Urinary bladder (tissue), 4 donors: ENCODE measurements around the gene PIK3IP1. TPM values are rescaled to one million over a fixed set of nuclear protein-coding genes. Genes with fewer than 3 reads are reported as not detected.

Experiments
- DNase-seq: peaks from one replicate; pipeline ENCODE4 v3.0.0-alpha.2; 2015; ENCODE audit errors: extremely low spot score
- H3K27ac ChIP-seq: one replicate; pipeline ENCODE4 v1.5.1; 2013; ENCODE audit warnings: low read depth, mild to moderate bottlenecking, moderate library complexity
- H3K36me3 ChIP-seq: one replicate; pipeline ENCODE4 v1.6.1; 2013; ENCODE audit warnings: mild to moderate bottlenecking, moderate library complexity; ENCODE audit not compliant: insufficient read depth
- H3K4me1 ChIP-seq: one replicate; pipeline ENCODE4 v1.6.1; 2013; ENCODE audit warnings: mild to moderate bottlenecking, moderate library complexity; ENCODE audit not compliant: insufficient read depth
- H3K4me3 ChIP-seq: one replicate; pipeline ENCODE4 v1.5.1; 2013; ENCODE audit warnings: low read depth, low read length
- WGBS: extraction: QIAGEN DNeasy Blood & Tissue Kit; methylation state at CpG from one replicate; pipeline ENCODE4 v1.1.7; 2013; 5-methylcytosine and 5-hydroxymethylcytosine counted together
- polyA plus RNA-seq: library from polyadenylated mRNA; stranded (reverse); fragments of 200-250 nt; gene quantifications from one replicate; pipeline ENCODE4 v1.2.3, GENCODE V29; 2013
- total RNA-seq: library from RNA; depleted of rRNA; stranded (reverse); fragments of >200 nt; gene quantifications from one replicate; pipeline ENCODE4 v1.2.3, GENCODE V29; 2014
- donor health status: healthy with polysubstance abuse.
- donor health status: healthy.

The PIK3IP1 gene, protein sequence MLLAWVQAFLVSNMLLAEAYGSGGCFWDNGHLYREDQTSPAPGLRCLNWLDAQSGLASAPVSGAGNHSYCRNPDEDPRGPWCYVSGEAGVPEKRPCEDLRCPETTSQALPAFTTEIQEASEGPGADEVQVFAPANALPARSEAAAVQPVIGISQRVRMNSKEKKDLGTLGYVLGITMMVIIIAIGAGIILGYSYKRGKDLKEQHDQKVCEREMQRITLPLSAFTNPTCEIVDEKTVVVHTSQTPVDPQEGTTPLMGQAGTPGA
- total RNA-seq = 19.5 TPM
- polyA plus RNA-seq = 29.2 TPM

DNA sequence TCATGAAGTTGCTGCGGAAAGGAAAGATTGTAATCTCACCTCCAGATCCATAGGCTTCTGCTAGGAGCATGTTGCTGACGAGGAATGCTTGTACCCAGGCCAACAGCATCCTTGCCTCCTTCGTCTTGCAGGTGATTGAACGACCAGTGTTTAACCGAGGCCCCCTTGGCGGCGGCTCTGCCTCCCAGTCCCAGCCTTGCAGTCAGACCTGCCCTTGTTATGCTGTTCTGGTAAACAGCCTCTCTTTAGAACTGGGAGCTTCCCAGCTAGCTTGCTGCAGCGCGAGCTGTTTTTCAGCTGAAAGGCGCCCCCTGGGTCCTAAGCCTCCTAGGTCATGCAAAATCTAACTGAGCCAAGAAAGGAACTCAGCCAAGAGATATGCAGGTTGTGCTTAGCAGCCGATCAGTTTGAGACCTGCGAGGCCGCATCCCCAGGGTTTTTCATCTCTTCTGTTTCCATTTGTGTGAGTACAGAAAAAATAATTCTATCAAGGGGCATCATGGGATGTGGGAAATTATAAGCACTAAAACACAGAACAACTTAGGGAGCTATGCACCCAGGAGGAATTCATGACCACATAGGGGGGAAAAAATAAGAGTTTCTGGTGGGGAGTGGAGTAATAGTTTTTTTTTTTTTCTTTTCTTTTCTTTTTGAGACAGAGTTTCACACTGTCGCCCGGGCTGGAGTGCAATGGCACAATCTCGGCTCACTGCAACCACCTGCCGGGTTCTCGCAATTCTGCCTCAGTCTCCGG is at the start of gene PIK3IP1:
Gene PIK3IP1, minus strand, starts transcription at position 253 of the 754 bp plus-strand sequence. Its CDS starts 144 bp downstream, at position 109.
- peak; percentile 71 for DNase-seq
- H3K4me1 ChIP-seq = no peaks in the 10 kb centered on the region
- no peaks in the 10 kb centered on the region for H3K36me3 ChIP-seq
- H3K27ac ChIP-seq = peak within 1 kb of the TSS; percentile 98
- H3K4me3 ChIP-seq = peak within 1 kb of the TSS; percentile 68
- WGBS = 25% methylated on average over 19 of the region's 19 CpGs

DNA sequence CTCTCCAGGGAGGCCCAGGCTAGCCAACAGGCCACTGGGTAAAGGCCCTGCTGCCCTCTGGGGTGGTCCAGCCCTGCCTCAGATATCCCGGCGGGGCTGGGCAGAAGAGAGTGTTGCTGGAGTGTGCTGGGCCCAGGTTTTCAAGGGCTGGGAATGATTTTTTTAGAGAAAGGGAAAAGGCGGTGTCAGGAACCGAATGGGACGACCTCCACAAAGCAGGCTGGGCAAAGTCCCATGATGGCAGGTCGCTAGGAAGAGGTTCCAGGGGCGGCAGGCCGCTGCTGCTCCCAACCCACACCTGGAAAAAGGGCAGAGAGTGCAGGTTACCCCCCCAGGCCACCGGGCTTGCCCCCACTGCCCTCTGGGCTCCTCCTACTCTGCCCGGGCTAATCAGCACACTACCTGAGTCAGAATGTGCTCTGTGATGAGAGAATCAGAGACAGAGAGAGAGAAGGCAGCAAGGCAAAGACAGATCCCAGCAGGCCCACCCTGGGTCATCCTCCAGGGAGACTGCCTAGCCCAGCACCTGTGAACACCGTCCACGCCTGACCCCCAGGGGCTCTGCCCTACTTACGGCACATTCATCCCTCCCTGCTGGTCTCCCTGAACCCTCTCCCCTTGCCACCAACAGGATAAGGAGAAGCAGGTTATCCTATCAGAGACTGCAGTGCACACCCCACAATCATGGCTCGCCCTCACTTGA is 49.2 kb upstream of the PIK3IP1 start:
- Histone ChIP-seq H3K4me1 (no peaks in the 10 kb centered on the region), H3K4me3 (no peak overlapping the region), H3K27ac (no peak overlapping the region), H3K36me3 (peaks cover 2% of the 10 kb centered on the region)
- 83% methylated on average over 14 of the region's 14 CpGs for WGBS
- DNase-seq = no peak

DNA sequence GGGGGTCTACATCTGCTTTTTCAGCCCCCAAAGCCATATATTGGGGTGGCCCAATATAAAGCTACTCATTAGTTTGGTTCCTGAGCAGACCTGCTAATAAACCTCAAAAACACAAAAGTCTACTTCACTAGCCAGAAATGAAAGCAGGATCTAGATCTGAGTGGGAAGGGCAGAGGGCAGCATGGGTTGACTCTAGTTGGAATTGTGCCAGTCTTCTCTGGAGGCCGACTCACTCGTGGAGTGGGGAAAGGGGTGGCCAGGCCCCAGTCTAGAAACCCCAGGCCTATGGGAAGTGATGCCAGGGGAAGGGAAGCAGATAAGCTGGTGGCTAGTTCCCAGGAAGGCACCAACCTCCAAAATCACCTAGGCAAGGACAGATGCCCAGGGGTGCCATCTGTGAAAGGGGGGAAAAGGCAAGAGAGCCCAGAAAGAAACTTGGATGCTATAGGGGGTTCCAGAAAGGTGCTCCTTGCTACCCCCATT is 48.5 kb upstream of the PIK3IP1 start:
- 1% methylated on average over 2 of the region's 2 CpGs for WGBS
- H3K36me3 ChIP-seq = peaks cover 2% of the 10 kb centered on the region
- DNase-seq = no peak
- no peaks in the 10 kb centered on the region for H3K4me1 ChIP-seq
- no peak overlapping the region for H3K4me3 ChIP-seq
- H3K27ac ChIP-seq = no peak overlapping the region

DNA sequence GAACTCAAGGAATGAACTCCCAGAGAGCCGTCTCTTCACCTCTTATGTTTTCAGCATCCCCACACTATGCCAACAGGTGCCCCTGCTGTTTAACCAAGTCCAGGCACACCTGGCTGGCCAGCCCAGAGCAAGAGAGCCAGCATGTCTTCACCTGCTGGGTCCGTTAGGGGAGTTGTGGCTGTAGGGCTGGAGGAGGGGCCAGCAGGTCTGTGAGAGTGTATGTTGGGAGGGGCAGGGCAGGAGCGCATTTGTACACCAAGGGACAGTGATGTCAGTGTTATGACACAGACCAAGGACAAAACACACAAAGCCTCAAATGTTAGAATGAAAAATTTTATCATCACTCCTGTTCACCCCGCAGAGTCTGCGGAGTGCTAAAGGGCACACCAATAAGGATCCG is 48.1 kb upstream of the PIK3IP1 start:
- DNase-seq = no peak
- H3K27ac ChIP-seq = no peak overlapping the region
- H3K4me1 ChIP-seq = no peaks in the 10 kb centered on the region
- 87% methylated on average over 6 of the region's 6 CpGs for WGBS
- no peak overlapping the region for H3K4me3 ChIP-seq
- H3K36me3 ChIP-seq = peaks cover 2% of the 10 kb centered on the region

DNA sequence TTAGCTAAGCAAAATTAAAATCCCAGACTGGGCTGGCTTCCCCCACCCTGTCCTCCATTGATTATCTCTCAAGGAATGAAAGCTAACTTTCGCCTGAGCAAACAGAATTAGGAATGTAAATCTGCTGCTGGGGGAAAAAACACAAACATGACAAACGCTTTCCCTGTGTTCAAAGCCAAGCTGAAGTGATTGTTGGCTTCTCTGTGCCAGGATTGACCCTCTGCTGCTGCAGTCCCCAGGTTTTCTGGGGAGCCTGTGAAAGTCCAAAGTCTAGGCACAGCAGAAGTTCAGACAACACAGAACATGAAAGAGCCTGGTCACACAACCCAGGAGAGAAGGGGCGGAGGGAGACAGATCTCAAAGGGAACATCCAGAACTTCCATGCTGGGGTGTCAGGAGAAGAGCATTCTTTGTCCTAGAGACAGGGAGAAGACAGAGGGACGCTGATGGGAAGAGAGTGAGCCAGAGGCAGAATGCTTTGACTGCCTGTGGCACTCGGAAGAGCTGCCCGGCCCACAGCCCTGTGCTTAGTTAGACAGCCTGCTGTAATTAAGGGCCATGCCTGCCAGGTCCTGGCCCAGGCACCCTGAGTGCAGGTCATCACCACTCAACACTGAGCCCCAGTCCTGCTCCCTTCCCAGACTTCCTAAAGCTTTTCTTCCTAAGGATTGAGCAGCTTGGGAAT is 47.0 kb upstream of the PIK3IP1 start:
- Histone ChIP-seq H3K36me3 (peaks cover 2% of the 10 kb centered on the region), H3K4me1 (no peaks in the 10 kb centered on the region), H3K27ac (no peak overlapping the region), H3K4me3 (no peak overlapping the region)
- no peak for DNase-seq
- 61% methylated on average over 6 of the region's 6 CpGs for WGBS

DNA sequence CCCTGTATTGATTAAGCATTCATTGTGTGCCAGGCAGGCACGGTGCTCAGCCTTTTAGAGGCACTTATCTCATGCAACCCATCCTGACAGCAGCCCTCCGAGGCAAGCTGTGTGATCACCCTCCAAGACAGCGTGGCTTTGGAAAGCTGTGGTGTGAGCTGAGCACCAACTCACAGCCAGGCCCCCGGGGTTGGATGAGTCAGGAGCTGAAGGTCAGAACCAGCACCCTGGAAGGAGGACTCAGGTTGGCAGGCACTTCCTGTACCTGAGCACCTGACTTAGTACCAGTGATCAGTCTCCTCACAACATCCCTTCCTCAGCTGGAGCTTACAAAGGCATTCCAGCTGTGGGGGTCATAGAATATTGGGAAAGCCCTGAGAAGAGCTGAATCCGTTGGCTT is 44.9 kb upstream of the PIK3IP1 start:
- Histone ChIP-seq H3K4me1 (no peaks in the 10 kb centered on the region), H3K36me3 (peaks cover 3% of the 10 kb centered on the region), H3K4me3 (no peak overlapping the region), H3K27ac (no peak overlapping the region)
- 90% methylated on average over 5 of the region's 5 CpGs for WGBS
- DNase-seq = no peak

DNA sequence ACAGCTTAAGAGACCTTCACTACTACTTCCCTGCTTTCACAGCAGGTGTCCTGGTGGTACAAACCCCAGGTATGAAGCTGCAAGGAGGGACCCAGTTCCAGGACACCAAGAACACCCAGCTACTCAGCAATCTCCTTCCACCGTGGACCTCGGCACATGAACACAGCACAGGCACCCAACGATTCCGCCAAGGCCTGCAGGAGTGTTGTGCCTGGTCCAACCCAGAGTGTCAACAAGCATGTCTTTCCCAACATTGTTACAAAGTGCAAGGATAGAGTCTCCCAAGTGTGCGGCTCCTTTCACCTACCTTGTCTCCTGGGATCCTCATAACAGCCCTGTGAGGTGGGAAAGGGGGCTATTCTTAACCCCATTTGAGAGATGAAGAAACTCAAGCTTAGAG is 42.0 kb upstream of the PIK3IP1 start:
- Histone ChIP-seq H3K4me1 (no peaks in the 10 kb centered on the region), H3K4me3 (no peak overlapping the region), H3K36me3 (peaks cover 3% of the 10 kb centered on the region), H3K27ac (no peak overlapping the region)
- WGBS = 97% methylated on average over 5 of the region's 5 CpGs
- no peak for DNase-seq

DNA sequence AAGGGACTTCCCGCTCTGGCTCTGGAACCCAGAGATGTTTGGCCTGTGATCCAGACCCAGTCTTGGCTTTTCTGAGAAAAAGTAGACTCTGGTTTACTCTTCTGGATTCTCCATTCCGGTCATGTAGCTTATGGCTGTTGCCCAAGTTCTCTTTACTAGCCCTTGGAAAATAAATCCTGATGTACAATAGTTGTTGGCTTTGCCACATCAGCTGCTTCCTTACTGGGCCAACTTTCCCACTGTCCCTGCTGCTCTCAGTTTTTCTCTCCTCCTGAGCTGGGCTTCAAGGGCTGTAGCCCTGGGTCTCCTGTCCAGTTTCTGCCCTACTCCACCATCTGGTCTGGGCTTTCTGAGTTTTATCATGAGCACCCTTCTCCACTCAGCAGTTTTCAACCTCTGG is 41.4 kb upstream of the PIK3IP1 start:
- no peak for DNase-seq
- WGBS = 58% methylated on average over 2 of the region's 2 CpGs
- H3K4me3 ChIP-seq = no peak overlapping the region
- peaks cover 3% of the 10 kb centered on the region for H3K36me3 ChIP-seq
- H3K4me1 ChIP-seq = no peaks in the 10 kb centered on the region
- no peak overlapping the region for H3K27ac ChIP-seq

DNA sequence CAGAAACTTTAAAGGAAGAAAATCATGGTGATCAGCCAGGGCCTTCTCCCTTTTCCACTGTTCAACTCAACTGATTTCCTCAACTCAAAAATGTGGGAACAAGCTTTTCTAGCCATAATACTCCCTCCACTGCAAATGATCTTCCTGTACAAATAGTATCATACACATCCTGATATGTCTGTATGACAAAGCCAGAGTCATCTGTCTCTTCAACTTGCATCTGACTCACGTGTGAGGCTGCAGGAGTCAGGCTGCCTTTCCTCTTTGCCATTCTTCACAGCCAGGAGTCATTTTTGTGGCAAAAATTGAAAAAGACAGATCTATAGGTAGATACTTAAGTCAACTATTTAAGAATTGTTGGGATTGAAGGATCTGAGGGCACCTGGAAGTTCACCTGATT is 40.6 kb upstream of the PIK3IP1 start:
- WGBS = 79% methylated on average over 1 of the region's 1 CpG
- Histone ChIP-seq H3K4me3 (no peak overlapping the region), H3K27ac (no peak overlapping the region), H3K4me1 (no peaks in the 10 kb centered on the region), H3K36me3 (peaks cover 3% of the 10 kb centered on the region)
- no peak for DNase-seq

DNA sequence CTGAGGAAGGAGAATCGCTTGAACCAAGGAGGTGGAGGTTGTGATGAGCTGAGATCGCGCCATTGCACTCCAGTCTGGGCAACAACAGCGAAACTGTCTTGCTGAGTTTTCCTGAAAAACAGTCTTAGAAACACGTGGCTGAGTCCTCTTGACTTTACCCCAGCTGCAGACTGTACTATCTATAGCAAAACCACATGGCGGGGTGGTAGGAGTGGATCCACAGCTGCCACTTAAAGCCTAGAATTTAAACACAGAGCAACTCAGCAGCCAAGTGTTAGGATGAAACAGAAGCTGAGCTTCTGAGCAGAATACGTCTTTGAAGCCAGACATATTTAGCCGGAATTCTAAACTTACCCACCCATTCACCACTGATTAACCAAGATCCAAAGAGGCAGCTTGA is 39.7 kb upstream of the PIK3IP1 start:
- no peaks in the 10 kb centered on the region for H3K4me1 ChIP-seq
- no peak overlapping the region for H3K27ac ChIP-seq
- peaks cover 1% of the 10 kb centered on the region for H3K36me3 ChIP-seq
- 93% methylated on average over 8 of the region's 8 CpGs for WGBS
- H3K4me3 ChIP-seq = no peak overlapping the region
- DNase-seq = no peak

DNA sequence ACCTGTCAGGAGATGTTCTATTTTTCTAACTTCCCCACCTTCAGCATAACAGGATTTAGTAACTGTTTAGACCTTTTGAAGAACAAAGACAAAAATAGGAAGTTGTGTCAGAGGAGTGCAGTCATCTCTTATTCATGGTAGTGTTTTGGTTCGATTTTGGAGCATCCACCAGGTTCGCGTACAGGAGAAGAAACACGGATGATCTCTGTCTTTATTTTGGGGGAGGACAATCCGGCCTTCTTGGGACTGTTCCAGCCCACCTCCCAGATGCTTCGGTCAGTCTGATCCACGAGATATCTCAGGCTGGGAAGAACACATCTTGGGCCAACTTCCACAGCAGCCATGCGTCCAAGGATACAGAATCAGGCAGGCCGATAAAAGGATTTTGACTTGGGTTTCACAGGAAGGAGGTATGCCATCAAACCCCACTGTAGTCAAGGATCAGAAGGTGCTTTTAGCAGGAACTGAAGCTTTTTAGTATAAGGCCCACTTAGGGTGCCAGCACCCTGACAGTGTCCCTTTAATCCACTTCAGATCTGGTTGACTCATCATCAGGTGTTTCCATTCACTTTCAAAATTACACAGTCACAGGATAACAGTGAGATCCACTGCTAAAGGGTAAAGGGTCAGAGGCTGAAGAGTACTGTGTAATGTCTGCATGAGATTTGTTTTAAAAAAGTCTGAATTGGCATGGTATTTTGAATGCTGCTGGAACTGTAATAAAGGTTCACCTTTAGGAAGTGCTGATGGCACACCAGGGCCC is 37.3 kb upstream of the PIK3IP1 start:
- DNase-seq = no peak
- WGBS = 68% methylated on average over 9 of the region's 9 CpGs
- no peak overlapping the region for H3K4me3 ChIP-seq
- peaks cover 3% of the 10 kb centered on the region for H3K36me3 ChIP-seq
- no peak overlapping the region for H3K27ac ChIP-seq
- H3K4me1 ChIP-seq = no peaks in the 10 kb centered on the region

DNA sequence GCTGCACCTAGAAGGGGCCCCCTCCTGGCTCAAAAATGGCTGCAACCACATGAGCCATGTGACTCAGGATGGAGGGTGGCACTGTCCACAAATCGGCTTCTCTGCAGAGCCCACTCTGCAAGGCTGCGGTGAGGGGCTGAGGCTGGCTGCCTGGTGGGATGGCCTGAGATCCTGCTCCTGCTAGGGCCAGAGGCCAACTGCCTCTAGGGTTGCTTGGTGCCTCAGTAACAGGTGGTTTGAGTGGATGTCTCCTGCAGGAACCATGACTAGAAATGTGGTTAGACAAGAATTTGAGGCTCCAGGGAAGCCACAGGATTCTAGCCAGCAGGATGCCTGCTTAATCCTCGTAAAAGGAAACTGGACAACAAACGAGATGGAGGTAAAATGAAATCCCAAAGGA is 36.7 kb upstream of the PIK3IP1 start:
- Histone ChIP-seq H3K27ac (no peak overlapping the region), H3K36me3 (peaks cover 3% of the 10 kb centered on the region), H3K4me3 (no peak overlapping the region), H3K4me1 (no peaks in the 10 kb centered on the region)
- DNase-seq = no peak
- 75% methylated on average over 4 of the region's 4 CpGs for WGBS

DNA sequence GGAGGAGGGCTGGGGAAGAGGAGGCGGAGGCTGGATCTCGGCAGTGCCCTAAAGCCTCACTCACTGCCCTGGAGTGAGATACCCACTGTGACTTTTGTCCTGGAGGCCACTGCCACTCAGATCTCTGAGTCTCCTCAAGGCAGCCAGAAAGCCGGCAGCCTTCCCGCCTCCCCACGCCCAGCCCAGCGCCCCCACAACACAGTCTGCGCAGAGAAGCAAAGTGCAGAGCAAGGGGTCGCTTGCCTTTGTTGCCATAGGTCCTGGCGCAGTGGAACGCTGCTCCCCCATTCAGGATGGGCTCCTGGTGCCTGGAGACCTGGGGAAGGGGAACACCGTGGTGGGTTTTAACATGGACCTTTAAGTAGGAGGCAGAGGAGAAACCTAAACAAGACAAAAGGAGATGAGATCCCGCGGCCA is 36.3 kb upstream of the PIK3IP1 start:
- Histone ChIP-seq H3K27ac (no peak overlapping the region), H3K36me3 (peaks cover 3% of the 10 kb centered on the region), H3K4me3 (no peak overlapping the region), H3K4me1 (no peaks in the 10 kb centered on the region)
- WGBS = 92% methylated on average over 13 of the region's 13 CpGs
- DNase-seq = no peak
